ENCODE results near the gene MSX2. TPM values are rescaled to one million over a fixed set of nuclear protein-coding genes. Genes with fewer than 3 reads are reported as not detected.

MSX2 gene
- total RNA-seq, 1 experiment from 2014 or later, result 5.6 TPM

- CTCF ChIA-PET, result interaction anchor here (0.7 to 1.7 kb wide), 8 partner anchors 31 to 308 kb away, joined by 3 to 10 read pairs (median 3); no protein-coding TSS in a partner anchor
- H3K4me1 Mint-ChIP-seq (ENCODE audit: insufficient read depth, unreplicated experiment), result peaks cover 17% of the 10 kb centered on the region
- POLR2A ChIA-PET, result interaction anchor here (0.7 to 1.0 kb wide), 2 partner anchors 156 to 311 kb away, joined by 3 read pairs; no protein-coding TSS in a partner anchor
- no peak for TF ChIP-seq CTCF (IDR thresholded peaks at IDR 0.05; ENCODE audit: unreplicated experiment)
- intact Hi-C loops (cut with micrococcal nuclease), result no loop called here
- H3K4me3 Mint-ChIP-seq (ENCODE audit: unreplicated experiment), result no peak overlapping the region
- BruUV-seq (replicated peaks), result no TSS peak
- no peak overlapping the region for H3K27ac Mint-ChIP-seq (ENCODE audit: low read depth, unreplicated experiment)
- no peaks in the 10 kb centered on the region for H3K9me3 Mint-ChIP-seq (ENCODE audit: unreplicated experiment)
- DNase-seq (ENCODE audit: unreplicated experiment), result no peak
- H3K27me3 Mint-ChIP-seq (ENCODE audit: insufficient read depth, unreplicated experiment), result no peaks in the 10 kb centered on the region
- H3K36me3 Mint-ChIP-seq (ENCODE audit: insufficient read depth, unreplicated experiment), result no peaks in the 10 kb centered on the region
Observed at GRCh38 chr5:174727794-174728680, 3.7 kb downstream of the MSX2 start.

- intact Hi-C loops (cut with micrococcal nuclease), result no loop called here
- peaks cover 10% of the 10 kb centered on the region for H3K4me1 Mint-ChIP-seq (ENCODE audit: insufficient read depth, unreplicated experiment)
- POLR2A ChIA-PET, result no interaction called here
- DNase-seq (ENCODE audit: unreplicated experiment), result no peak
- BruUV-seq (replicated peaks), result no TSS peak
- no peak overlapping the region for H3K4me3 Mint-ChIP-seq (ENCODE audit: unreplicated experiment)
- no peak overlapping the region for H3K27ac Mint-ChIP-seq (ENCODE audit: low read depth, unreplicated experiment)
- no peaks in the 10 kb centered on the region for H3K27me3 Mint-ChIP-seq (ENCODE audit: insufficient read depth, unreplicated experiment)
- no peaks in the 10 kb centered on the region for H3K9me3 Mint-ChIP-seq (ENCODE audit: unreplicated experiment)
- no peak for TF ChIP-seq CTCF (IDR thresholded peaks at IDR 0.05; ENCODE audit: unreplicated experiment)
- no peaks in the 10 kb centered on the region for H3K36me3 Mint-ChIP-seq (ENCODE audit: insufficient read depth, unreplicated experiment)
- CTCF ChIA-PET, result interaction anchor here (0.7 to 1.6 kb wide), 5 partner anchors 66 to 309 kb away, joined by 3 to 4 read pairs (median 3); no protein-coding TSS in a partner anchor
Observed at GRCh38 chr5:174729075-174729680, 4.8 kb downstream of the MSX2 start.

GRCh38 chr5:174731214-174732035 lies 7.0 kb downstream of the MSX2 start:
- no peak overlapping the region for H3K27ac Mint-ChIP-seq (ENCODE audit: low read depth, unreplicated experiment)

More at GRCh38 chr5:174731214-174732035, 7.0 kb downstream of the MSX2 start:
- H3K4me1 Mint-ChIP-seq (ENCODE audit: insufficient read depth, unreplicated experiment), result peaks cover 14% of the 10 kb centered on the region
- DNase-seq (ENCODE audit: unreplicated experiment), result no peak
- intact Hi-C loops (cut with micrococcal nuclease), result loop anchor here (10.0 kb wide), 1 partner anchor 687 kb away; the partner anchor contains the start of gene NSG2
- POLR2A ChIA-PET, result no interaction called here
- H3K27me3 Mint-ChIP-seq (ENCODE audit: insufficient read depth, unreplicated experiment), result peaks cover 19% of the 10 kb centered on the region
- no peak for TF ChIP-seq CTCF (IDR thresholded peaks at IDR 0.05; ENCODE audit: unreplicated experiment)
- no peaks in the 10 kb centered on the region for H3K36me3 Mint-ChIP-seq (ENCODE audit: insufficient read depth, unreplicated experiment)
- H3K4me3 Mint-ChIP-seq (ENCODE audit: unreplicated experiment), result no peak overlapping the region
- CTCF ChIA-PET, result interaction anchor here (0.6 to 1.9 kb wide), 6 partner anchors 9 to 1158 kb away, joined by 3 to 8 read pairs (median 3); no protein-coding TSS in a partner anchor
- no peaks in the 10 kb centered on the region for H3K9me3 Mint-ChIP-seq (ENCODE audit: unreplicated experiment)
- BruUV-seq (replicated peaks), result no TSS peak

All from MCF 10A (cell line).